Endodermal cell (in vitro differentiated cells): ENCODE measurements around the gene MB21D2. TPM values are rescaled to one million over a fixed set of nuclear protein-coding genes. Genes with fewer than 3 reads are reported as not detected.

Source experiments
- DNase-seq: peaks from one replicate; pipeline ENCODE4 v3.0.0-alpha.2; 2017
- H3K27ac ChIP-seq: 2 replicates; pipeline ENCODE4 v1.5.1; 2013; ENCODE audit warnings: mild to moderate bottlenecking, low read depth, low read length, moderate library complexity
- H3K27me3 ChIP-seq: 2 replicates; pipeline ENCODE4 v1.6.1; 2013; ENCODE audit warnings: mild to moderate bottlenecking, low read length, moderate library complexity; ENCODE audit not compliant: insufficient read depth, control insufficient read depth, poor library complexity, severe bottlenecking
- H3K36me3 ChIP-seq: 2 replicates; pipeline ENCODE4 v1.7.0; 2013; ENCODE audit warnings: mild to moderate bottlenecking, low read length, moderate library complexity; ENCODE audit not compliant: control insufficient read depth, insufficient read depth
- H3K4me1 ChIP-seq: one replicate; pipeline ENCODE4 v1.7.0; 2013; ENCODE audit warnings: low read length; ENCODE audit not compliant: control insufficient read depth, insufficient read depth
- H3K4me3 ChIP-seq: 2 replicates; pipeline ENCODE4 v1.5.1; 2013; ENCODE audit warnings: mild to moderate bottlenecking, low read length, moderate library complexity
- H3K9ac ChIP-seq: 2 replicates; pipeline ENCODE4 v1.6.1; 2013; ENCODE audit warnings: mild to moderate bottlenecking, low read length, moderate library complexity; ENCODE audit not compliant: poor library complexity, severe bottlenecking; ENCODE audit errors: extremely low read depth
- H3K9me3 ChIP-seq: 2 replicates; pipeline ENCODE4 v1.6.1; 2013; ENCODE audit warnings: mild to moderate bottlenecking, low read length, moderate library complexity; ENCODE audit not compliant: control insufficient read depth
- H3K27ac Mint-ChIP-seq: 2 replicates; pipeline ENCODE4 v1.8.0; 2020; ENCODE audit warnings: mixed read lengths
- H3K27me3 Mint-ChIP-seq: 2 replicates; pipeline ENCODE4 v1.8.0; 2021; ENCODE audit warnings: mild to moderate bottlenecking, mixed read lengths; ENCODE audit not compliant: insufficient read depth
- H3K36me3 Mint-ChIP-seq: 2 replicates; pipeline ENCODE4 v1.8.0; 2020; ENCODE audit warnings: low read depth, mixed read lengths
- H3K4me1 Mint-ChIP-seq: 2 replicates; pipeline ENCODE4 v1.8.0; 2020; ENCODE audit warnings: mixed read lengths
- H3K4me3 Mint-ChIP-seq: 2 replicates; pipeline ENCODE4 v1.8.0; 2020; ENCODE audit warnings: mild to moderate bottlenecking, moderate library complexity, mixed read lengths
- H3K9me3 Mint-ChIP-seq: 2 replicates; pipeline ENCODE4 v1.8.0; 2020; ENCODE audit warnings: mild to moderate bottlenecking, mixed read lengths
- WGBS, 2 experiments: methylation state at CpG; one replicate each; pipeline versions ENCODE4 v1.1.5 to v1.1.7; 2013; ENCODE audit warnings: missing lambda C conversion rate in 2 of 2, mixed read lengths in 1 of 2; ENCODE audit not compliant: insufficient coverage in 1 of 2, insufficient read length in 1 of 2; 5-methylcytosine and 5-hydroxymethylcytosine counted together
- total RNA-seq, 2 donors: library from RNA; stranded (reverse); fragmentation: NEBNext Ultra II Directional in 1 of 2; extraction: Animal tissue kit (Norgen Biotek cat#: 25700) in 1 of 2; gene quantifications; 2 replicates in 1 of 2; 3 replicates in 1 of 2; pipeline ENCODE4 v1.2.1, GENCODE V29; 2021
- TF ChIP-seq, protein P1 (sequence below): fragments of 200-600 bp; sonication (generic); conservative IDR thresholded peaks from 2 replicates; pipeline ENCODE4 v1.5.0; 2021; ENCODE audit warnings: antibody characterized with exemption, mild to moderate bottlenecking

The MB21D2 gene
- total RNA-seq, 2 donors from 2014 or later: 5.7 to 6.9 TPM

DNA sequence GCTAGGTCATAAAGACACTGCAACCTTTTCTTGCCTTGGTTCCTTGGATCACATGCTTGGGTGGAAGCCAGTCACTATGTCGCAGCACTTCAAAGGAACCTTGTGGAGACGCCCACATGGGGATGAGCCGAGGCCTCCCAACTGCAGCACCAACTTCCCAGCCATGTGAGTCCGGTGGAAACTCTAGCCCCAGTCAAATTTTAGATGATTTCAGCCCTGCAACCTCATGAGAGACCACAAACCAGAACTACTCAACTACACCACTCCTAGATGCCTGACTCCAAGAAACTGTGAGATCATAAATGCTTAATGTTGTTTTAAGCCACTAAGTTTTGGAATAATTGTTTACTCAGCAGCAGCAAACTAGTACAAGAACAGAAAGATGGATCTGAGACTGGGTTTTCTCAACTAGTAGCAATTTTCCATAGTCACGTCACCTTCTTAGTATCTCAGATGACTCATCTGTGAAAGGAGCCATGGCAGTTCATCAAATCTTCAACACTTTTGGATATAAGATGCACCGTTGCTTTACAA is 86.5 kb downstream of the MB21D2 start:
- Mint-ChIP-seq H3K4me3 (no peak overlapping the region), H3K4me1 (peaks cover 3% of the 10 kb centered on the region), H3K27ac (peak overlapping the region; percentile 35), H3K9me3 (no peaks in the 10 kb centered on the region), H3K27me3 (no peaks in the 10 kb centered on the region), H3K36me3 (no peaks in the 10 kb centered on the region)
- DNase-seq: no peak
- Histone ChIP-seq H3K4me3 (no peak overlapping the region), H3K27ac (no peak overlapping the region), H3K4me1 (no peaks in the 10 kb centered on the region), H3K9ac (no peak overlapping the region), H3K9me3 (no peaks in the 10 kb centered on the region), H3K36me3 (no peaks in the 10 kb centered on the region), H3K27me3 (no peaks in the 10 kb centered on the region)
- WGBS, 2 experiments: 75 to 76% methylated on average over 4 to 6 of the region's 6 CpGs
- TF ChIP-seq, protein P1, sequence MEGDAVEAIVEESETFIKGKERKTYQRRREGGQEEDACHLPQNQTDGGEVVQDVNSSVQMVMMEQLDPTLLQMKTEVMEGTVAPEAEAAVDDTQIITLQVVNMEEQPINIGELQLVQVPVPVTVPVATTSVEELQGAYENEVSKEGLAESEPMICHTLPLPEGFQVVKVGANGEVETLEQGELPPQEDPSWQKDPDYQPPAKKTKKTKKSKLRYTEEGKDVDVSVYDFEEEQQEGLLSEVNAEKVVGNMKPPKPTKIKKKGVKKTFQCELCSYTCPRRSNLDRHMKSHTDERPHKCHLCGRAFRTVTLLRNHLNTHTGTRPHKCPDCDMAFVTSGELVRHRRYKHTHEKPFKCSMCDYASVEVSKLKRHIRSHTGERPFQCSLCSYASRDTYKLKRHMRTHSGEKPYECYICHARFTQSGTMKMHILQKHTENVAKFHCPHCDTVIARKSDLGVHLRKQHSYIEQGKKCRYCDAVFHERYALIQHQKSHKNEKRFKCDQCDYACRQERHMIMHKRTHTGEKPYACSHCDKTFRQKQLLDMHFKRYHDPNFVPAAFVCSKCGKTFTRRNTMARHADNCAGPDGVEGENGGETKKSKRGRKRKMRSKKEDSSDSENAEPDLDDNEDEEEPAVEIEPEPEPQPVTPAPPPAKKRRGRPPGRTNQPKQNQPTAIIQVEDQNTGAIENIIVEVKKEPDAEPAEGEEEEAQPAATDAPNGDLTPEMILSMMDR: no peak

DNA sequence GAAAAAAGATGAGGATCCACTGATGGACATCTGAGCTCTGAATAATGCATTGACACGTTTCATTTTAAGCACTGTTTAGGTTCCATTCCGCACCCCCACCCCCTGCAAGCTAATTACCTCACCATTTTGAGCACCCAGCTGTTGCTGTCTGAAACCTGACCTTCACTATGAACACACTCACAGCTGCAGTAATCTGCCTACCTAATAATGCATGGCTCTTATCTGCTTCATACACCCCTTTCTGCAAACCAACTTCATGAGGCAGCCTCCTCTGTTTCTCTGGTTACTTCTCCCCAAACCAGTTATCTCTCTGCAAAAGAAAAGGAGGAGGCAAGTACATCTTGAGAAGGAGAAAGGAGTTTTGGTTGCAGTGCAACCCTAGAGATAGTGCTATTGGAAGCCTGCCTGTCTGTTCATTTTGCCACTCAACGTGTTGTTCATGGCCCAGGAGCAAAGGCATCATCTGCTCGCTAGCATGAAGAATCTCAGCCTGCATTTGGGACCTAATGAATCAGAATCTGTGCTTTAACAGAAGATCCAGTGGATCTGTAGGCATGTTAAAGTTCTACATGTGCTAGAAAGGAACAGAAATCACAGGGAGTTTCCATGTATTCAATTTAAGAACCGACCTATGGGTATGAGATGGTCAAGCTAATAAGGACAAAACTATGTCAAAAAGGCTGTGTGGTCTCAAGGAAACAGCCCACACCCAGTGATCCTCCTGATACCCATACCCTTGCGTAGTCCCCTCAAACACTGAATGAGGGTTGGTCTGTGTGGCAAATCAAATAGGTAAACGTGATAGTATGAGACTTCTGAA is 87.2 kb downstream of the MB21D2 start:
- DNase-seq: no peak
- no peaks in the 10 kb centered on the region for H3K4me1 ChIP-seq
- H3K4me3 ChIP-seq: no peak overlapping the region
- H3K36me3 ChIP-seq: no peaks in the 10 kb centered on the region
- H3K4me1 Mint-ChIP-seq: peaks cover 3% of the 10 kb centered on the region
- TF ChIP-seq, protein P1: no peak
- H3K27ac Mint-ChIP-seq: no peak overlapping the region
- H3K27me3 ChIP-seq: no peaks in the 10 kb centered on the region
- H3K9me3 ChIP-seq: no peaks in the 10 kb centered on the region
- H3K27ac ChIP-seq: no peak overlapping the region
- 92 to 98% methylated on average over 5 to 7 of the region's 7 CpGs for WGBS, 2 experiments
- H3K4me3 Mint-ChIP-seq: no peak overlapping the region
- H3K9ac ChIP-seq: no peak overlapping the region
- H3K27me3 Mint-ChIP-seq: no peaks in the 10 kb centered on the region
- H3K9me3 Mint-ChIP-seq: no peaks in the 10 kb centered on the region
- no peaks in the 10 kb centered on the region for H3K36me3 Mint-ChIP-seq

DNA sequence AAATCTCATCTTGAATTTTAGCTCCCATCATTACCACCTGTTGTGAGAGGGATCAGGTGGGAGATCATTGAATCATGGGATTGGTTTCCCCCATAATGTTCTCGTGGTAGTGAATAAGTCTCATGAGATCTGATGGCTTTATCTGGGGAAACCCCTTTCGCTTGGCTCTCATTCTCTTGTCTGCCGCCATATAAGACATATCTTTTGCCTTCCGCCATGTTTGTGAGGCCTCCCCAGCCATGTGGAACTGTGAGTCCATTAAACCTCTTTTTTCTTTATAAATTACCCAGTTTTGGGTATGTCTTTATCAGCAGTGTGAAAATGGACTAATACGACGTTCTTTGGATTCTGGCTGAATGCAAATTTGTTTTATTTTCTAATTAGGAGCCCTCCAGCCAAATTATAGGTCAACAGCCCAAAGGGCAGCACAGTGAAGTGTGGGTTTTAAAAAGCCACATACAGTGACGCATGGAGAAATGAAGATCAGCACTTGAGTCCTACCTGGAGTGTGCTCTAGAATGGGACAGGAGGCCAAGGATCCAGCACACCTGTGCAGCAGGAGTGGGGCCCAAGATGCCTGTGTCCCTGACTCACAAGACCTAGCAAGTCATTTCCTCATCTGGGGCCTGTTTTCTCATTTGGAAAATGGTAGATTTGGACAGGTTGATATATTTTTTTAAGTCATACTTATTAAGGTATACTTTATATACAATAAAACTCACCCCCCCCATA is 89.6 kb downstream of the MB21D2 start:
- no peak for DNase-seq
- Mint-ChIP-seq H3K36me3 (no peaks in the 10 kb centered on the region), H3K27me3 (no peaks in the 10 kb centered on the region), H3K9me3 (no peaks in the 10 kb centered on the region), H3K4me1 (no peaks in the 10 kb centered on the region), H3K4me3 (no peak overlapping the region), H3K27ac (no peak overlapping the region)
- Histone ChIP-seq H3K27ac (no peak overlapping the region), H3K27me3 (no peaks in the 10 kb centered on the region), H3K36me3 (no peaks in the 10 kb centered on the region), H3K9ac (no peak overlapping the region), H3K9me3 (no peaks in the 10 kb centered on the region), H3K4me1 (no peaks in the 10 kb centered on the region), H3K4me3 (no peak overlapping the region)
- TF ChIP-seq, protein P1: no peak
- WGBS, 2 experiments: 95 to 100% methylated on average over 6 to 7 of the region's 7 CpGs
